HG03045 (cell line): Measurements from ENCODE around the gene RERE.
"Not testable (repeated sequence)": the region's sequence is repeated elsewhere in the genome, so short reads cannot be mapped to it uniquely, and the experiment has no call there.

Experiments
- ATAC-seq: cut with Tn5 transposase; IDR thresholded peaks from one replicate; pipeline ENCODE4 v1.9.1; 2021; ENCODE audit warnings: mild to moderate bottlenecking, moderate library complexity; ENCODE audit not compliant: unreplicated experiment

The RERE gene

DNA sequence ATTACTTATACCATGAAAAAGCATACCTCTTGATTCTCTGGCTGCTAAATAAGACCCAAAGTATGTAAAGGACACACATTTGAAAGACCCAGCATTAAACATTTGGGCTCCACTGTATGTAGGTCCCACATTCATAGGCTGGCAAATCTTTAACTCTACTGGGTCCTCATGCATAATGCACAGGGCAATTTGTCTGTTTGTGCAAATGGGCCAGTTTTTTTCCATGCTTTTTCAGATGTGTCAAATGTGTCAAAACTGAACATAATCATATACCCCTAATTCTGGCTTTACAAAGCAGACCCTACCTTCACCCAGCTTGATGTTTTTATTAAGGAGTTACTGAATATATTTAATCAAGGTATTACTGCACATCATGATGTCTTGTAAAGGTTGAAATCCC, 63.7 kb downstream of the RERE start:
- no peak for ATAC-seq

DNA sequence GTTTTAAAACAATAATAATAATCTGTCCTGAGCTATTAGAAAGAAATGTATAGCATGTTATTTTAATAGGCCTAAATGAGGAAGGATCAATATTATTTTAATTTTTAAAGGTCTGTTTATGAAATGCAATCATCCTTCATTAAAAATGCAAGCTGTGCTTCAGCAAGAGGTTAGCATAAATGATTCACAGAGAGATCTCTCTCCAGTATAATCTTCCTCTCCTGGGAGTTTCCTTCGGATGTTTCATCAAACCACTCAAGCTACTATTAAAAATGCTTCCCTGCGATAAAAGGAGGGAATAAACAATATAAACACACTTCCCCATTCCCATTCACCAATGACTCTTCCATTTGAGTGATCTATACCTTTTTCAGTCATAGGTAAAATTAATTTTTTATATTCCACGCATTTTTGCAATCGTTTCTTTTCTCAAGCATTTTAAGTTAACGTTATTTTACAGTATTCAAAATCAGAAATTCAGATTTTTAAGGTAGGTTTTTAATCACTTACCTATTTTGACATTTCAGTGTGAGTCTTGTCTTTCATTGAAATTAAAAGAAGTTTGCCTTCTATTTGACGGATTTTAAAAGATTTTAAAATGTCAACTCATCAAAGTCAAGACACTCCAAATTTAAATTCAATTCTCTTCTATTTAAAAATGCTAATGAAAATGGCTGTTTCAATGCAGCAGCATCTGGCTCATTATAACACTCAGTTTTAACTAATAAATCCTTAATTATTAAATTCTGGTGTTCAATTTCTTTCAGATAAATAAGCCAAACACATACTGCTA, 64.3 kb downstream of the RERE start:
- no peak for ATAC-seq

DNA sequence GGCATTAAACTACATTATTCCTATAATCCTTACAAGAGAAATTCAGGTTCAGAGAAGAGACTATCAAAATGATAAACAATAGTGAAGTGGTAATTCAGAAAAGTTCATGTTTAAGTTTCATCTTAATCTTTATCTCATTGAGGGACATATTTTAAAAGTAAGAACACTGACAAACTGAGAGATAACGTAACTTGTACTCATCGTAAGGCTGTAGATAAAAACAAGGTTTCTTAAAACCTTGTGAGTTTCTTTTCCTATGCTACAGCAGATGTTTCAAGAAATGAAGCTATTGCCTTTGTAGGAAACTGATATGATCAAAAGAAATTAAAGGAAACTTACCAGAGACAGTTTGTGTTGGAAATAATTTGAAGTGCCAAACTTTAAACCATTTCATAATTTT, 65.0 kb downstream of the RERE start:
- ATAC-seq: no peak

DNA sequence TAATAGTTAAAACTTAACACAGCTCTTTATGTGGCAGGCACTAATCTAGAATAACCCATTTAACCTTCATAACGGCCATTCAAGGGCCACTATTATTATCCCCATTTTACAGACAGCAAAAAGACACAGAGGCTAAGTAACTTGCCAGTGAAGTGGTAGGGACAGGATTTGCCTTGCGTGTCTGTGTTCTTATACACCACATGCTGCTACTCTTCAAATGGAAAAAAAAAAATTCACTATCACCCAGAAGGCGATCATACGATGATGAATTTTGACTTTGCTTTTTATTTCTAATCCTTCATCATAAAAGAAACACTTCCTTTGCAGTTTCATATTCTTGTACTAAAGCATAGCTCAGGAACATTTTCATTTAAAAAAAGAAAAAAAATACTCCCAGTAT, 65.5 kb downstream of the RERE start:
- ATAC-seq: no peak

DNA sequence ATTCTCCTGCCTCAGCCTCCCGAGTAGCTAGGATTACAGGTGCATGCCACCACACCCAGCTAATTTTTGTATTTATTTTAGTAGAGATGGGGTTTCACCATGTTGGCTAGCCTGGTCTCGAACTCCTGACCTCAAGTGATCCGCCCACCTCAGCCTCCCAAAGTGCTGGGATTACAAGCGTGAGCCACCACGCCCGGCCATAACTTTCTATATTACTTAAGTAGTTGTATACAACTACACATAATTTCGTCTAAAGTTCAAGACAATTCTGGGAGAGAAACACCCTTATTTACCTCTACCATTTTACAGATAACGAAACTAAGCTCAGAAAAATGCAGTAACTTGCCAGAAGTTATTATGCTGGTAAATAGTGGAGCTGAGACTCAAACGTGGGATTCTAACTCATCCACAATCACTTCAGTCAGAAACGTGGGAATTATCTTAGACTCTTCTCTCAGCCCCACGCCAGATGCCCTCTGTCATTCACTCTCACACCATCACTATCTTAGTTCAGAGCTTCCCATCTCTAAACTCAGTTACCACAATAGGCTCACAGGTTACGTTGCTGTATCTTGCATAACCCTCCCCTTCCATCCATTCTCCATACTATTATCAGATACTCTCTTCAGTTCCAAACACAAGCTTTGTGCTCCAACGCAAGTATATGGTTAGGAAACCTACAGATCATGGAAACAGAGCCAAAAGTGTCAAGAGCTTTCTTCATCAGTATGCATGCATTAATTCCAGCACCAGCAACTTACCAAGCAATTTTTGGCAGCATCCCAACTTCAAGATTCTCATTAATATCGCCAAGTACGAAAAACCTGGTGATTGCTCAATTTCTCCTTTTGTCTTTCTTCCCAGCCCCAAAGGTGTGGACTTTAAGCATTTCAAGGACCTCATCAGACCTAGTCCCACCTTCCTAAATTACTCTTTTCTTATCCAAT, 69.3 kb downstream of the RERE start:
- ATAC-seq: no peak

DNA sequence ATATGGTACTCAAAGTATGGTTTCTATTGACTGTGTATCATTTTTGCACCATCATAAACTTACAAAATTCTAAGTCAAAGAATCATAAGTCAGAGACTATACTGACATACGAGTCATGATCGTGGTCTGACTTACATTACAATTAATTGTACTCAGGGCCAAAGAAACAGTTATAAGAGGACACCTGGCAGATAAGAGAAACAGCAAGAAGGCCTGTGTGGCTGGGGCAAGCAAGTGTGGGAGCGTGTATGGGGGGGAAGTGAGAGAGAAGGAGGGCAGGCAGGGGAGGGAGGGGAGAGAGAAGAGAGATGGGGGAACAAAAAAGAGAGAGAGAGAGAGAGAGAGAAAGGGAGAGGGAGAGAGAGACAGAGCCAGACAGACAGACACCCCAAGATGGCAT, 70.9 kb downstream of the RERE start:
- no peak for ATAC-seq

DNA sequence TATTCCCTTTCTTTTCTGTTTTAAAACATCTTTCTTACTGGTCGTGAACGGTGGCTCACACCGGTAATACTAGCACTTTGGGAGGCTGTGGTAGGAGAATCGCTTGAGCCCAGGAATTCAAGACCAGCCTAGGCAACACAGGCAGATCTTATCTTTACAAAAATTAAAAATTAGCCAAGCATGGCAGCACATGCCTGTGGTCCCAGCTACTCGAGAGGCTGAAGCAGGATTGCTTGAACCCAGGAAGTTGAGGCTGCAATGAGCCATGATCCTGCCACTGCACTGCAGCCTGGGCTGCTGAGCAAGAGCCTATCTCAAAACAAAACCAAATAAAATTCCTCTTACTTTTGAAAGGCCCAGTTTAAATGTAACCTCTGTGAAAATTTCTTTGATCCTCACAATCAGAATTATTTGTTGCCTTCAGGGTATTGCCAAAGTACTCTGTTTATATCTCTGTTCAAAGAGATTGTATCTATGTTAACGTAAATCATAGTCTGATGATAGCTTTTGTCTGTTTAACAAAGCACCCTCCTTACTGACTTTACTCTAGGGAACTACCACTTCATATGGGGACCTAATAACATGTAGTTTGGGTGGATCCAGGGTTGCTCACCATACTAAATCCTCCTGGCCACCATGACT, 71.6 kb downstream of the RERE start:
- no peak for ATAC-seq

DNA sequence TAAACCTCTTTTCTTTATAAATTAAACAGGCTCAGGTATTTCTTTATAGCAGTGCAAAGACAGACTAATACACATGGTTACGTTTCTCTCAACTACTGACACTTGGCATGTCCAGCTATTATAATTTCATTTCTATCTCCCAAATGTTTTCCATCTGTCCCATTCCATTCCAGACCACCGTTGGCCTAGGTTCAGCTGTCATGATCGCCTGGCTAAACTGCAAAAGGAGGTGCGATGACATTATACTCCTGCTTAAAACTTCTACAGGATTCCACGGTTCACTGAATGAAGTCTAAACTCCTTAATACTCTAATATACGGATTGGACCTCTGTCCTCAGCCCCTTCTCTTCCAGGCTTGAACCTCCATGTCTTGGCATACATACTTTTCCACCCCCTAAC, 72.1 kb downstream of the RERE start:
- no peak for ATAC-seq

DNA sequence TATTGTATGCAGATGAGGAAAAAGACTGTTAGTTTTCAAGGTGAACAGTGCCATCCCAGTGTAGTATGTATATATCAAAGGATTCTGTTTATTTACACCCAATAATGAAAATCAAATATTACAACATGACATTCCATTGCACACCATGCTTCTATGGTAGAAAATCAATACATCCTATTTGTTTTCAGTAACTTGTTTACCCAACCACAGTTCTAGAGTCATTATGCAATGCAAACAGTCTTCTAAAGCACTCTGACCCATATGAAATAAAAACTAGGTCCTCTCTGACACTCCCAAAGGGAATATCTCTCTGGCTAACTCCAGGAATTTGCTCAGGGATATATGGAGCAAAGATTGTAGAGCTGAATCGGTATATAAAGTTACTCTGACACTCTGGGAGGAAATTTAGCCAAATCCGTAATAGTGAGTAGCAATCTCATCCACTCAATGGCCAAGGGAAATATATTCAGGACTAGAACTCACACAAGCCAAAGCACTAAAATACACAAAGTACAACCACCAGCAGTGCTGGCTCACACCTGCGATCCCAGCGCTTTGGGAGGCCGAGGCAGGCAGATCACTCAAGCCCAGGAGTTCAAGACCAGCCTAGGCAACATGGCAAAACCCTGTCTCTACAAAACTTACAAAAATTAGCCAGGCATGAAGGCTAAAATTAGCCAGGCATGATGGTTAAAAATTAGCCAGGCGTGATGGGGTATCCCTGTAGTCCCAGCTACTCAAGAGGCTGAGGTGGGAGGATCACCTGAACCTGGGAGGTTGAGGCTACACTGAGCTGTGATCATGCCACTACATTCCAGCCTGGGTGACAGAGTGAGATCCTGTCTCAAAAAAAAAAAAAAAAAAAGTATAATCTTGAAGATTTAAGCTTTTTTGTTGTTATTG, 75.2 kb downstream of the RERE start:
- no peak for ATAC-seq

DNA sequence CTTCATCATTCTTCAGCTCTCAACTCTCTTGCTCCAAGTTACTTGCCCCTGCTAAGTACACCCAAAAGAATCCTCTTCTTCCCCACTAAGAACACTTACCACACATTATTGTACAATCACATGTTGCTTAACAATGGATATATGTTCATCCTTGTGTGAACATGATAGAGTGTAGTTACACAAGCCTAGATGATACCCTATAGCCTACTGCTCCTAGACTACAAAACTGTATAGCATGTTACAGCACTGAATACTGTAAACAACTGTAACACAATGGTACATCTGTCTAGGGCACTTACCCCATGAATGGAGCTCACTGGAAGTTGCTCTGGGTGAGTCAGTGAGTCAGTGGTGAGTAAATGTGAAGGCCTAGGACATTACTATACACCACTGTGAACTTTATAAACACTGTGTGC, 77.4 kb downstream of the RERE start:
- ATAC-seq: no peak

DNA sequence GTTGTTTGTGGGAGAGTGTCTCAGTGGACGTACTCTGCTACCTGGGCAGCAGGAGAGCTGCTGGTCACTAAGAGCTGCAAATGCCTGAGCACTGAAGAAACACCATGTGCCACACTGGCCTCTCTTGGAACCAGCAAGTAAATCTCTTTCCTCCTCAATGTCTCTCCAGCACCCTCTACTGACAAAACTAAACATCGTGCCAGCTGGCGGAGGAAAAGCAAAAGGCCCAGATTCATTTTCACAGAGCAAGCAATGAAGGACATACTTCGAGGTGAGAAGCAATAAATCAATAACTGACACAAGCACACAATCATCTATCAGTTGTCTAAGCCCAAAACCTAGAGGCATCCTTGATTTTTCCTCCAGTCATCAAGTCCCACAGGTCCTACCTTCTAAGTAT, 78.1 kb downstream of the RERE start:
- ATAC-seq: no peak

DNA sequence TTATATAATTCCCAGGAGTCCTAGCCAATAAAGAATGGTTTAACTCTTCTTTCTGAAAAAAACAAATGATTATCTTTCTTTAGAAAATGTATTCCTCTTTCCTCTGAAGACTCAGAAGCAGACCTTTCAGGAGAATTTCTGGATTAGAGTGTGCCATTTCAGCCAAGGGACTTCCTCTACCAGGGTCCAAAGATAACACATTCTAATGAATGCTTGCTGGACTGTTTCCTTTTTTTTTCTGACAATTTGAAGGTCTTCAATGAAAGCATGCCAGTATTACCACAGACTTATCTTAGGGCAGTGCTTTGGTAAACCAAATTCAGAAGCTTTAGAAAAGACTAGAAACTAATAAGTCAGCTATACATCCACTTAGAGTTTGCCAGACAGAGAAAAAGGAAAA, 80.5 kb downstream of the RERE start:
- no peak for ATAC-seq

DNA sequence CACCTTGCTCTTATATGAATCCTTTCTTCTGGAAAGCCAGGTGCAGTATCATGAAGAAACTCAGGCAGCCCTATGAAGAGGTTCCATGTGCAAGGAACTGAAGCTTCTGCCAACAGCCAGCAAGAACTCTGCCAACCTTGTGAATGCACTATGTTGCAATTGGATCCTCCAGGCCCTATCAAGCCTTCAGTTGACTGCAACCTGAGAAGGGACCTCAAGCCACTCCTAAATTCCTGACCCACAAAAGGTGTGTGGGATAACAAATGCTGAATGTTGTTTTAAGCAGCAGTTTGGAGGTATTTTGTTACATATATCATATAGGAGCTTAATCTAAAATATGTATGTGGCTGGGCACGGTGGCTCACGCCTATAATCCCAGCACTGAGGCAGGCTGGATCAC, 84.0 kb downstream of the RERE start:
- no peak for ATAC-seq

DNA sequence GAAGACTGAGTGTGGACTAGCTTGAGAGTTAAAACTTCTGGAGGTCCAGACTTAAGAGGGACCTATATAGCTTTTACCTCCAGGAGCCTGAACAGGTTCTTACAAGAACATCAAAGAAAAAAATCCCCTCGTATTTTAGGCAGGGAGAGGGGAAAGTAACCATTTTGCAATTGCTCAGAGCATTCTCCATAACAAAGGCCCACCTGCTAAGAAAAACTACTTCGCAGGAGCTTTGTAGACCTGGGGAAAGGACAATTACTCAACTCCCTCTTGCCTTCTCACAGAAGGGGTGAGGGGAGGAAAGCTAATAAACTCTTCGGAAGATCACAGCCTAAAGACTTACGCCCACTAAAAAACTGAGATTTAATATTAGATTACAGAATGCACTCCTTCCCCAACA, 86.3 kb downstream of the RERE start:
- no peak for ATAC-seq

DNA sequence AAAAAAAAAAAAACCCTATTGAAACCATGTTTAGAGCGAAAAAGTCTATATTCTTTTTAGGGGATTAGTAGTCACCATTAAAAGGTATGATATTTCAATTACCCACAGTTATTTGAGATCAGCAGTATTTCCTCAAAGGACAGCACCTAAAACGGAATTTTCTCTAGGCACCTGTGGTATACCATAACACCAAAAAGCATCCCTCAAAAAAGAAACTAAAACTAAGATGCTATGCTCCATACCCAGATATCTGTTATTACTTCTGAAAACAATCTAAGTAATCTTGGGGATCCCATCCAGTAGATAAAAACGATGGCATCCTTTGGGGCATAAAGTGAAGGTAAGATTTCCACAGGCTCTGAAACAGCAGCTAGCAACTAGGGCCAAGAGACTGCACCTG, 89.0 kb downstream of the RERE start:
- no peak for ATAC-seq

DNA sequence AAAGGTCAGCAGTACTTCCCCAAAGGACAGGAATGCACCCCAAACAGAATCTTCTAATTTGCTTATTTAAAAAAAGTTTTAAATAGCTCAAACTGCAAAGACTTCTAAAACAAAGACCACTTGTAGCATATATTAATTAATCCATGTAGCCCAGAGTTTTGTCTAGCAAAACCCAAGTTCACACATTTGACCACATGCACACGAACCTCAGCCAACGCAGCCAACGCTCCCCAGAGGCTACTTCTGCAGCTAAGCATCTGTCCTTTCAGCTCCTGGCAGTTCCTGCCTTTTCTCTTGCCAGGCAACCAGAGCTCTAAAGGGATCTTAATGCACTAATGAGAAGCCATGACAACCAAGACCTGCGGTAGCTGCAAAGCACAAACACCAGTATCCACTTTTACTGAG, 89.6 kb downstream of the RERE start:
- no peak for ATAC-seq

DNA sequence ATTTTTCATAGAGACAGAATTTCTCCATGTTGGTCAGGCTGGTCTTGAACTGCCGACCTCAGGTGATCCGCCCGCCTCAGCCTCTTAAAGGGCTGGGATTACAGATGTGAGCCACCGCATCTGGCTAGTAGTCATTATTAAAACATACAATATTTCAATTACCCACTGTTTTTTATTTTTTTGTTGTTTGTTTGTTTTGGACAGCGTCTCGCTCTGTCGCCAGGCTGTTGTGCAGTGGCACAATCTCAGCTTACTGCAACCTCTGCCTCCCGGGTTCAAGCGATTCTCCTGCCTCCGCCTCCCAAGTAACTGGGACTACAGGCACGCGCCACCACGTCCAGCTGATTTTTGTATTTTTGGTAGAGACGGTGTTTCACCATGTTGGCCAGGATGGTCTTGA, 90.1 kb downstream of the RERE start:
- not testable (repeated sequence) for ATAC-seq

DNA sequence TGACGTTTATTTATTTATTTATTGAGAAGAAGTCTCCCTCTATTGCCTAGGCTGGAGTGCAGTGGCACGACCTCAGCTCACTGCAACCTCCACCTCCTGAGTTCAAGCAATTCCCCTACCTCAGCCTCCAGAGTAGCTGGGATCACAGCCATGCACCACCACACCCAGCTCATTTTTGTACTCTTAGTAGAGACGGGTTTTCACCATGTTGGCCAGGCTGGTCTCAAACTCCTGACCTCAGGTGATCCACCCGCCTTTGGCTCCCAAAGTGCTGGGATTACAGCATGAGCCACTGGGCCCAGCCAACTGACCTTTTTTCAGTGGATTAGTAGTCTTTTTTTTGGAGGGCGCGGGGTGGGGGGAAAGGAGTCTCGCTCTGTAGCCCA, 90.6 kb downstream of the RERE start:
- not testable (repeated sequence) for ATAC-seq

DNA sequence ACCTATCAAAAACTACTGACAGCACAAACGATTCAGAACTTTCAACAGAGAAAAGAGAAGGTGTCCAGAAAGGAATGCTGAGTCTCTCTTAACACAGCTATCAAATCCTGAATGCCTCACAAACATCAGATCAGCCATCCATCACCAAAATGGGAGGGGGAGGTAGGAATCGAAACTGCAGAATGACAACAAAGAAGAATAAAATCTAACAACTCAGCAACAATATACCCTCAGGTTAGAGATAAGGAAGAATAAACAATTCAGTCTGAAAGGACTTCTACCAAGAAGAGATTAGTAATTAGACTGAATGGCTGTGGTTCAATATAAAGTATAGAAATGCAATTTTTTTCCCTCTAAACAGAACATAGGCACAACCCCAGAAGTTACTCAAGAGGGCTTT, 94.4 kb downstream of the RERE start:
- no peak for ATAC-seq

DNA sequence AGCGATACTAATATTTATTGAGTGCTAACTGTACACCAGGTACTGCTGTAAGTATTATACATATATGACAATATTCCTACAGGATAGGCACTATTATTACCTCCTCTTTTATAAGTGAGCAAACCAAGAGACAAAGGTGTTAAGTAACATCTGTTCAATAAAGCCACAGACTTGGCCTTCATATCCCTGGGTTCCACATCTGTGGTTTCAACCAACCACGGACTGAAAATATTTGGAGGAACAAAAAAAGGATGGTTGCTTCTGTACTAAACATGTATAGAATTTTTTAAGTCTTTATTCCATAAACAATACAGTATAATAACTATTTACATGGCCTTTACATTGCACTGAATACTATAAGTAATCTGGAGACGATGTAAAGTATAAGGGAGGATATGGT, 95.1 kb downstream of the RERE start:
- no peak for ATAC-seq
